GM19452 (cell line): ENCODE results near the gene DHX15.

Experiments used
- ATAC-seq: cut with Tn5 transposase; IDR thresholded peaks from one replicate; pipeline ENCODE4 v1.9.1; 2021; ENCODE audit not compliant: unreplicated experiment

The DHX15 gene

GRCh38 chr4:24584211-24584850 lies at the start of gene DHX15:
TSS of gene DHX15 (minus strand) at chr4:24584554. CDS start at chr4:24584393, 161 bp downstream.
- peak; percentile 81 for ATAC-seq

- ATAC-seq: no peak
Observed at GRCh38 chr4:24632011-24632410, 47.7 kb upstream of the DHX15 start.

GRCh38 chr4:24630937-24631336 lies 46.6 kb upstream of the DHX15 start:
- no peak for ATAC-seq

GRCh38 chr4:24625091-24625490 lies 40.7 kb upstream of the DHX15 start:
- no peak for ATAC-seq

GRCh38 chr4:24624381-24624780 lies 40.0 kb upstream of the DHX15 start:
- ATAC-seq: no peak

- no peak for ATAC-seq
Observed at GRCh38 chr4:24622146-24622834, 37.9 kb upstream of the DHX15 start.

- no peak for ATAC-seq
Observed at GRCh38 chr4:24615977-24616376, 31.6 kb upstream of the DHX15 start.

GRCh38 chr4:24614881-24615280 lies 30.5 kb upstream of the DHX15 start:
- ATAC-seq: no peak

GRCh38 chr4:24613502-24613901 lies 29.1 kb upstream of the DHX15 start:
- no peak for ATAC-seq

GRCh38 chr4:24611575-24611974 lies 27.2 kb upstream of the DHX15 start:
- ATAC-seq: no peak

- no peak for ATAC-seq
Observed at GRCh38 chr4:24607334-24607733, 23.0 kb upstream of the DHX15 start.

GRCh38 chr4:24605216-24605615 lies 20.9 kb upstream of the DHX15 start:
- ATAC-seq: no peak

GRCh38 chr4:24604558-24605214 lies 20.3 kb upstream of the DHX15 start:
- ATAC-seq: no peak

GRCh38 chr4:24603343-24603742 lies 19.0 kb upstream of the DHX15 start:
- no peak for ATAC-seq

- ATAC-seq: no peak
Observed at GRCh38 chr4:24601121-24601520, 16.8 kb upstream of the DHX15 start.

- ATAC-seq: no peak
Observed at GRCh38 chr4:24599275-24599674, 14.9 kb upstream of the DHX15 start.

- no peak for ATAC-seq
Observed at GRCh38 chr4:24598025-24598424, 13.7 kb upstream of the DHX15 start.

- ATAC-seq: no peak
Observed at GRCh38 chr4:24595659-24596058, 11.3 kb upstream of the DHX15 start.

GRCh38 chr4:24594887-24595286 lies 10.5 kb upstream of the DHX15 start:
- ATAC-seq: no peak

GRCh38 chr4:24589448-24589847 lies 5.1 kb upstream of the DHX15 start:
- peak; percentile 55 for ATAC-seq

GRCh38 chr4:24588216-24588954 lies 4.0 kb upstream of the DHX15 start:
- no peak for ATAC-seq
